Breast epithelium (tissue), 3 donors: ENCODE measurements around the gene BSDC1.

Source experiments
- CTCF ChIP-seq, 3 donors: fragments of 450-650 bp; IDR thresholded peaks; one replicate each; pipeline ENCODE4 v1.5.1; 2016 to 2017; ENCODE audit warnings: antibody characterized with exemption in 3 of 3, mild to moderate bottlenecking in 3 of 3, moderate library complexity in 3 of 3
- POLR2A ChIP-seq: fragments of 450-650 bp; IDR thresholded peaks from one replicate; pipeline ENCODE4 v1.6.1; 2016; ENCODE audit warnings: antibody characterized with exemption, mild to moderate bottlenecking, moderate library complexity
- POLR2AphosphoS5 ChIP-seq, 3 donors: sonication (generic); formaldehyde crosslinking; IDR thresholded peaks; one replicate each; pipeline ENCODE4 v1.6.1; 2017; ENCODE audit warnings: antibody characterized with exemption in 3 of 3

- TF ChIP-seq CTCF (IDR thresholded peaks at IDR 0.05): peak; percentile 19 to 49 (median 36)
- no peak for TF ChIP-seq POLR2A
- no peak for TF ChIP-seq POLR2AphosphoS5 (IDR thresholded peaks at IDR 0.05)
Measured at GRCh38 chr1:32350785-32351398, 43.3 kb downstream of the BSDC1 start.
